OCI-LY1 (cell line): Measurements from ENCODE around the gene NT5C3A.
A peak's percentile ranks its signal among the peaks of the same experiment; 100 is the strongest.
"Not testable (repeated sequence)": the region's sequence is repeated elsewhere in the genome, so short reads cannot be mapped to it uniquely, and the experiment has no call there.

Experiments used
- H2AFZ ChIP-seq: fragments of 200-600 bp; sonication (generic), shearing (Covaris generic); 2 replicates; pipeline ENCODE4 v1.6.0; 2014; ENCODE audit warnings: antibody characterized with exemption, mild to moderate bottlenecking, low read length
- H3F3A ChIP-seq: fragments of 200-600 bp; sonication (generic), shearing (Covaris generic); 2 replicates; pipeline ENCODE4 v1.6.0; 2014; ENCODE audit warnings: mild to moderate bottlenecking, antibody characterized with exemption, low read length, moderate library complexity; ENCODE audit not compliant: insufficient read depth
- H3K27ac ChIP-seq: fragments of 200-600 bp; sonication (generic); 2 replicates; pipeline ENCODE4 v1.5.1; 2014; ENCODE audit warnings: low read length, mixed run types, mild to moderate bottlenecking, low read depth; ENCODE audit not compliant: poor library complexity, severe bottlenecking
- H3K27me3 ChIP-seq: fragments of 200-600 bp; sonication (generic); 2 replicates; pipeline ENCODE4 v1.6.0; 2014; ENCODE audit warnings: antibody characterized with exemption, mild to moderate bottlenecking, low read length, moderate library complexity; ENCODE audit not compliant: insufficient read depth
- H3K36me3 ChIP-seq: fragments of 200-600 bp; sonication (generic); 2 replicates; pipeline ENCODE4 v1.6.1; 2014; ENCODE audit warnings: mild to moderate bottlenecking, antibody characterized with exemption, low read length, moderate library complexity, mixed read lengths; ENCODE audit not compliant: insufficient read depth
- H3K4me1 ChIP-seq: fragments of 200-600 bp; sonication (generic); 2 replicates; pipeline ENCODE4 v1.5.1; 2014; ENCODE audit warnings: mild to moderate bottlenecking, low read length, moderate library complexity; ENCODE audit not compliant: insufficient read depth, severe bottlenecking
- H3K4me2 ChIP-seq: fragments of 200-600 bp; sonication (generic), shearing (Covaris generic); 2 replicates; pipeline ENCODE4 v1.6.1; 2014; ENCODE audit warnings: low read length
- H3K4me3 ChIP-seq: fragments of 200-600 bp; sonication (generic); 2 replicates; pipeline ENCODE4 v1.5.1; 2014; ENCODE audit warnings: low read length, low read depth, mild to moderate bottlenecking, mixed read lengths; ENCODE audit not compliant: poor library complexity, severe bottlenecking
- H3K79me2 ChIP-seq: fragments of 200-600 bp; shearing (Covaris generic); 2 replicates; pipeline ENCODE4 v1.6.1; 2016; ENCODE audit warnings: mixed run types, low read length, mixed read lengths; ENCODE audit not compliant: insufficient read depth
- H3K9ac ChIP-seq: fragments of 200-600 bp; sonication (generic), shearing (Covaris generic); 2 replicates; pipeline ENCODE4 v1.6.1; 2014; ENCODE audit warnings: mild to moderate bottlenecking, low read length, mixed read lengths
- H3K9me2 ChIP-seq: fragments of 200-600 bp; sonication (generic), shearing (Covaris generic); 2 replicates; pipeline ENCODE4 v1.6.1; 2014; ENCODE audit warnings: low read depth, mild to moderate bottlenecking, low read length, mixed read lengths
- H3K9me3 ChIP-seq: fragments of 200-600 bp; shearing (Covaris generic); 2 replicates; pipeline ENCODE4 v1.6.1; 2014; ENCODE audit warnings: low read length, mixed read lengths
- H4K20me1 ChIP-seq: fragments of 200-600 bp; sonication (generic), shearing (Covaris generic); 2 replicates; pipeline ENCODE4 v1.6.0; 2016; ENCODE audit warnings: mild to moderate bottlenecking, low read length; ENCODE audit not compliant: insufficient read depth
- CTCF ChIP-seq: fragments of 200-600 bp; sonication (generic), shearing (Covaris generic); IDR thresholded peaks from 2 replicates; pipeline ENCODE4 v1.5.1; 2017; ENCODE audit warnings: mild to moderate bottlenecking, antibody characterized with exemption, low read length, moderate library complexity, mixed read lengths
- EZH2 ChIP-seq: fragments of 200-600 bp; sonication (generic), shearing (Covaris generic); IDR thresholded peaks from 2 replicates; pipeline ENCODE4 v1.8.0; 2017; ENCODE audit warnings: borderline replicate concordance, mixed run types, mild to moderate bottlenecking, antibody characterized with exemption, low read length, moderate library complexity, mixed read lengths

Gene NT5C3A

GRCh38 chr7:33101906-33102305, 39.3 kb upstream of the NT5C3A start:
- TF ChIP-seq CTCF (no peak), EZH2 (no peak)
- Histone ChIP-seq H3K4me1 (peaks cover 15% of the 10 kb centered on the region), H3K9ac (no peak overlapping the region), H3K27ac (no peak overlapping the region), H3K36me3 (peaks cover 65% of the 10 kb centered on the region), H3K79me2 (peaks cover 17% of the 10 kb centered on the region), H3K4me3 (no peak overlapping the region), H2AFZ (no peak overlapping the region), H3K4me2 (no peak overlapping the region), H3K27me3 (no peaks in the 10 kb centered on the region), H3K9me3 (no peaks in the 10 kb centered on the region), H4K20me1 (peaks cover 4% of the 10 kb centered on the region; the same call in 1 of the 2 replicates), H3F3A (no peaks in the 10 kb centered on the region), H3K9me2 (no peaks in the 10 kb centered on the region)

- Histone ChIP-seq H3K27ac (peak overlapping the region; percentile 50), H3K4me3 (no peak overlapping the region), H3F3A (no peaks in the 10 kb centered on the region), H3K36me3 (peaks cover 76% of the 10 kb centered on the region), H3K4me1 (peaks cover 14% of the 10 kb centered on the region), H3K27me3 (no peaks in the 10 kb centered on the region), H3K79me2 (peaks cover 7% of the 10 kb centered on the region; the same call in 1 of the 2 replicates), H3K9me2 (no peaks in the 10 kb centered on the region), H4K20me1 (peaks cover 2% of the 10 kb centered on the region; the same call in 1 of the 2 replicates), H3K9ac (no peak overlapping the region), H3K4me2 (no peak overlapping the region), H3K9me3 (no peaks in the 10 kb centered on the region), H2AFZ (no peak overlapping the region)
- TF ChIP-seq CTCF, result no peak
- no peak for TF ChIP-seq EZH2
These were observed 38.2 kb upstream of the NT5C3A start for GRCh38 chr7:33100770-33101169.

- Histone ChIP-seq H3K27ac (peak overlapping the region; percentile 50), H3K36me3 (peaks cover 84% of the 10 kb centered on the region), H3K79me2 (no peaks in the 10 kb centered on the region), H3K9ac (no peak overlapping the region), H3K4me1 (peaks cover 14% of the 10 kb centered on the region), H3K27me3 (no peaks in the 10 kb centered on the region), H3K4me3 (no peak overlapping the region), H3K9me2 (no peaks in the 10 kb centered on the region), H2AFZ (no peak overlapping the region), H3F3A (no peaks in the 10 kb centered on the region), H3K9me3 (no peaks in the 10 kb centered on the region), H4K20me1 (no peaks in the 10 kb centered on the region), H3K4me2 (no peak overlapping the region)
- no peak for TF ChIP-seq CTCF
These were observed 36.8 kb upstream of the NT5C3A start for GRCh38 chr7:33099154-33099940.

GRCh38 chr7:33094745-33095275, 32.2 kb upstream of the NT5C3A start:
- H3F3A ChIP-seq, H3K79me2 ChIP-seq, H3K9me3 ChIP-seq, H2AFZ ChIP-seq, H3K9me2 ChIP-seq, H4K20me1 ChIP-seq, H3K4me2 ChIP-seq, H3K27me3 ChIP-seq, H3K9ac ChIP-seq, H3K4me1 ChIP-seq, H3K27ac ChIP-seq, H3K4me3 ChIP-seq: not testable (repeated sequence)
- peaks cover 50% of the 10 kb centered on the region for H3K36me3 ChIP-seq
